Activated T-helper 2 cell treated with anti-CD3 and anti-CD28 coated beads, Interferon-gamma antibody, Interleukin-2, Interleukin-4, amounts not matched to agents 10 μg/mL and 5 μg/mL and 100 μg/mL, durations not matched to agents 14 hours and 24 hours and 36 hours (primary cell): ENCODE data around the gene LPCAT2. TPM values are rescaled to one million over a fixed set of nuclear protein-coding genes. Genes with fewer than 3 reads are reported as not detected.

Experiments
- DNase-seq: peaks from one replicate; pipeline ENCODE4 v3.0.0; 2021; ENCODE audit warnings: low spot score
- H3K27ac Mint-ChIP-seq: one replicate; pipeline ENCODE4 v1.8.0; 2021; ENCODE audit warnings: mixed read lengths
- H3K27me3 Mint-ChIP-seq: one replicate; pipeline ENCODE4 v1.8.0; 2021; ENCODE audit warnings: low read depth, mixed read lengths
- H3K36me3 Mint-ChIP-seq: one replicate; pipeline ENCODE4 v1.8.0; 2021; ENCODE audit warnings: low read depth, mixed read lengths
- H3K4me1 Mint-ChIP-seq: one replicate; pipeline ENCODE4 v1.8.0; 2021; ENCODE audit warnings: low read depth, mixed read lengths
- H3K4me3 Mint-ChIP-seq: one replicate; pipeline ENCODE4 v1.8.0; 2021; ENCODE audit warnings: low read depth, mild to moderate bottlenecking, moderate library complexity, mixed read lengths
- H3K9me3 Mint-ChIP-seq: one replicate; pipeline ENCODE4 v1.8.0; 2021; ENCODE audit warnings: mixed read lengths
- intact Hi-C: fragments of 100-400 bp; cut with micrococcal nuclease; formaldehyde crosslinking; loops from one replicate; pipeline ENCODE4 v1.15.1; 2023
- total RNA-seq: library from RNA; stranded (reverse); gene quantifications from 2 replicates; pipeline ENCODE4 v1.2.3, GENCODE V29; 2022

Gene LPCAT2
- total RNA-seq, 1 donor from 2014 or later, result 4.1 TPM

- intact Hi-C loops, result loop anchor here (10.0 kb wide), 1 partner anchor 721 kb away; the partner anchor contains the start of gene GNAO1
- Mint-ChIP-seq H3K27ac (no peak overlapping the region), H3K27me3 (peaks cover 17% of the 10 kb centered on the region), H3K4me1 (peaks cover 14% of the 10 kb centered on the region), H3K9me3 (peaks cover 4% of the 10 kb centered on the region), H3K4me3 (no peak overlapping the region), H3K36me3 (peaks cover 4% of the 10 kb centered on the region)
- DNase-seq, result no peak
Measured at GRCh38 chr16:55473587-55473986, 35.3 kb upstream of the LPCAT2 start.

DNA sequence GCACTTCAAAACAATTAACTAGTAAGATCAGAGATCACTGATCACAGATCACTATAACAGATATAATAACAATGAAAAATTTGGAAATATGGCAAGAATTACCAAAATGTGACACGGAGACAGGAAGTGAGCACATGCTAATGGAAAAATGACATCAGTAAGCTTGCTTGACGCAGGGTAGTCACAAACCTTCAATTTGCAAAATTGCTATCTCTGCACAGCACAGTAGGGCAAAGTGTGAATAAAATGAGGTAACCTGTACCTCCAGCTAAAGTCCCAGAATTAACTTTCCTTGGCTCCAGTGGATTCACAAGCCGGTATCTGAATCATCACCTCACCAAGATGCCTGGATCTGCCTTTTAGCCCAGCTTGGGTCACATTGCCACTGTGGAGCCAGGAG is 34.1 kb upstream of the LPCAT2 start:
- peaks cover 22% of the 10 kb centered on the region for H3K27me3 Mint-ChIP-seq
- peaks cover 16% of the 10 kb centered on the region for H3K4me1 Mint-ChIP-seq
- peaks cover 4% of the 10 kb centered on the region for H3K9me3 Mint-ChIP-seq
- no peak overlapping the region for H3K4me3 Mint-ChIP-seq
- H3K27ac Mint-ChIP-seq, result no peak overlapping the region
- H3K36me3 Mint-ChIP-seq, result peaks cover 4% of the 10 kb centered on the region
- DNase-seq, result no peak
- intact Hi-C loops, result loop anchor here (10.0 kb wide), 1 partner anchor 720 kb away; the partner anchor contains the start of gene GNAO1

DNA sequence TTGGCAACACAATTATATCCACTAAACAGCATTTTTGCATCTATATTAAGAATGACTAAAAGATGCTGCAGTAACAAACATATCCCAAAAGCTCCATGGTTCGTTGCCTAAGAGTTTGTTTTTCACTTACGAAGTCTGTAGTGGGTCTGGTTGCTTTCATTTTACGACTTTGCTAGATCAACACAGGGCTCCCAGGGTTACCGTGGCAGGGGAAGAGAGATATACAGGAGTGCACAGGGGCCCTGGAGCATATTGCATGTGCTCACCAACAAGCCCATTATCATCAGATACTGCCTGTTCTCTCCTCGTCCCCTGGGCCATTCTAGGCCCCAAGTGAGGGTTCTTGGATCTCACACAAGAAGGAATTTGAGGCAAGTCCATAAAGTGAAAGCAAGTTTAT is 33.0 kb upstream of the LPCAT2 start:
- no peak overlapping the region for H3K27ac Mint-ChIP-seq
- H3K27me3 Mint-ChIP-seq, result peaks cover 32% of the 10 kb centered on the region
- H3K9me3 Mint-ChIP-seq, result peaks cover 4% of the 10 kb centered on the region
- intact Hi-C loops, result loop anchor here (10.0 kb wide), 1 partner anchor 719 kb away; the partner anchor contains the start of gene GNAO1
- peaks cover 4% of the 10 kb centered on the region for H3K36me3 Mint-ChIP-seq
- no peak for DNase-seq
- H3K4me1 Mint-ChIP-seq, result peaks cover 16% of the 10 kb centered on the region
- H3K4me3 Mint-ChIP-seq, result no peak overlapping the region

- Mint-ChIP-seq H3K4me1 (peaks cover 9% of the 10 kb centered on the region), H3K27me3 (peaks cover 37% of the 10 kb centered on the region), H3K9me3 (no peaks in the 10 kb centered on the region), H3K27ac (no peak overlapping the region), H3K4me3 (no peak overlapping the region), H3K36me3 (no peaks in the 10 kb centered on the region)
- no peak for DNase-seq
- intact Hi-C loops, result loop anchor here (10.0 kb wide), 1 partner anchor 718 kb away; the partner anchor contains the start of gene GNAO1
Measured at GRCh38 chr16:55476625-55477533, 32.0 kb upstream of the LPCAT2 start.

DNA sequence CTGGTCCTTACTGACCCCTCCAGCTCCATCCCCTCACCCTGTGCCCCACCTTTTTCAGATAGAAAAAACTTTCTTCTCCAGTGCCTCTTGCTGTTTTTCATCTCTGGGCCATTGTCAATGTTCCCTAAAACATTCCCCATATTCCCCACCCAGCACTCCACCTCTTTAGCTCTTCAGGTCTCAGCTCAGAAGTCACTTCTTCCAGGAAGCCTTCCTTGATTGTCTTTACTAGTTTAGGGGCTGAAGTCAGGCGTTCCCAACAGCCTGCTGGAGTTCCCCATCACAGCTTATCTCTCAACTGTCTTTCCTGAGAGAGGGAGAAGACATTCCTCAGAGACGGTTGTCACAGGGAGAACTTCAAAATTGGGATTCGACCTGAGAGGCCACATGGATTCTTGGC is 31.1 kb upstream of the LPCAT2 start:
- no peak for DNase-seq
- peaks cover 40% of the 10 kb centered on the region for H3K27me3 Mint-ChIP-seq
- peaks cover 7% of the 10 kb centered on the region for H3K4me1 Mint-ChIP-seq
- H3K4me3 Mint-ChIP-seq, result no peak overlapping the region
- H3K27ac Mint-ChIP-seq, result no peak overlapping the region
- intact Hi-C loops, result loop anchor here (10.0 kb wide), 1 partner anchor 717 kb away; the partner anchor contains the start of gene GNAO1
- no peaks in the 10 kb centered on the region for H3K36me3 Mint-ChIP-seq
- no peaks in the 10 kb centered on the region for H3K9me3 Mint-ChIP-seq

DNA sequence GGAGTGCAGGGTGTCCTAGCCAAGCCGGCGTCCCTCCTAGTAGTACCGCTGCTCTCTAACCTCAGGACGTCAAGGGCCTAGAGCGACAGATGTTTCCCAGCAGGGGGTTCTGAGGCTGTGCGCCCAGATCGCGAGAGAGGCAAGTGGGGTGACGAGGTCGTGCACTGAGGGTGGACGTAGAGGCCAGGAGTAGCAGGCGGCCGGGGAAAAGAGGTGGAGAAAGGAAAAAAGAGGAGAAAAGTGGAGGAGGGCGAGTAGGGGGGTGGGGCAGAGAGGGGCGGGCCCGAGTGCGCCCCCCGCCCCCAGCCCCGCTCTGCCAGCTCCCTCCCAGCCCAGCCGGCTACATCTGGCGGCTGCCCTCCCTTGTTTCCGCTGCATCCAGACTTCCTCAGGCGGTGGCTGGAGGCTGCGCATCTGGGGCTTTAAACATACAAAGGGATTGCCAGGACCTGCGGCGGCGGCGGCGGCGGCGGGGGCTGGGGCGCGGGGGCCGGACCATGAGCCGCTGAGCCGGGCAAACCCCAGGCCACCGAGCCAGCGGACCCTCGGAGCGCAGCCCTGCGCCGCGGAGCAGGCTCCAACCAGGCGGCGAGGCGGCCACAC is 29.9 kb upstream of the LPCAT2 start, which contains the start of gene MMP2:
TSS of gene MMP2 (plus strand) at position 372 of the 603 bp plus-strand sequence. CDS start 282 bp downstream, outside the sequence.
- H3K4me1 Mint-ChIP-seq, result peaks cover 3% of the 10 kb centered on the region
- H3K27me3 Mint-ChIP-seq, result peaks cover 40% of the 10 kb centered on the region
- peak within 1 kb of the TSS; percentile 54 for H3K4me3 Mint-ChIP-seq
- H3K27ac Mint-ChIP-seq, result no peak within 1 kb of the TSS
- H3K9me3 Mint-ChIP-seq, result no peaks in the 10 kb centered on the region
- DNase-seq, result no peak
- H3K36me3 Mint-ChIP-seq, result no peaks in the 10 kb centered on the region
- intact Hi-C loops, result loop anchor here (10.0 kb wide), 1 partner anchor 716 kb away; the partner anchor contains the start of gene GNAO1

DNA sequence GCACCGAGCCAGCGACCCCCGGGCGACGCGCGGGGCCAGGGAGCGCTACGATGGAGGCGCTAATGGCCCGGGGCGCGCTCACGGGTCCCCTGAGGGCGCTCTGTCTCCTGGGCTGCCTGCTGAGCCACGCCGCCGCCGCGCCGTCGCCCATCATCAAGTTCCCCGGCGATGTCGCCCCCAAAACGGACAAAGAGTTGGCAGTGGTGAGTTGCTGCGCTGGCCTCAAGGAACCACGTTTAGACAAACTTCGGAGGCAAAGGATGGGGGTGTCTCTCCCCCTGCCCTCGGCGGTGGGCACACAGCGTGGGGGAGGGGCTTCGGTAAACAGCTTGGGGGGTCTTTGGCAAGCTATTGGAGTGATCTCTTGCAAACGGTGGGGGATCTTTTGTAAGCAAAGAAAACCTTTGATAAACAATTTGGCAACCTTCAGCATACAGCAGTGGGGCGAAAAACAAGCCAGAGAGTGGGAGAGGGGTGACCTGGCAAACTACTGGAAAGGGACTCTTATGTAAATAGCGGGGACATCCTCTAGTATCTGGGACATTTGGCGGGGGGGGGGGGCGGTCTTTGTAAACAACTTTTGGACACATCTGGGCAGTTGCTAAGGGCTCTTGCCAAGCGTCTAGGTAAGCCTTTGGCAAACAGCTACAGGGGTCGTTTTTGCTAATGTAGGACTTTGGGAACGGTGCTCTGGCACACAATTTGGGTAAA is 29.3 kb upstream of the LPCAT2 start:
- H3K27ac Mint-ChIP-seq, result no peak overlapping the region
- intact Hi-C loops, result loop anchor here (10.0 kb wide), 1 partner anchor 715 kb away; the partner anchor contains the start of gene GNAO1
- H3K36me3 Mint-ChIP-seq, result no peaks in the 10 kb centered on the region
- DNase-seq, result no peak
- H3K27me3 Mint-ChIP-seq, result peaks cover 39% of the 10 kb centered on the region
- no peaks in the 10 kb centered on the region for H3K9me3 Mint-ChIP-seq
- peaks cover 3% of the 10 kb centered on the region for H3K4me1 Mint-ChIP-seq
- H3K4me3 Mint-ChIP-seq, result peak overlapping the region; percentile 54

DNA sequence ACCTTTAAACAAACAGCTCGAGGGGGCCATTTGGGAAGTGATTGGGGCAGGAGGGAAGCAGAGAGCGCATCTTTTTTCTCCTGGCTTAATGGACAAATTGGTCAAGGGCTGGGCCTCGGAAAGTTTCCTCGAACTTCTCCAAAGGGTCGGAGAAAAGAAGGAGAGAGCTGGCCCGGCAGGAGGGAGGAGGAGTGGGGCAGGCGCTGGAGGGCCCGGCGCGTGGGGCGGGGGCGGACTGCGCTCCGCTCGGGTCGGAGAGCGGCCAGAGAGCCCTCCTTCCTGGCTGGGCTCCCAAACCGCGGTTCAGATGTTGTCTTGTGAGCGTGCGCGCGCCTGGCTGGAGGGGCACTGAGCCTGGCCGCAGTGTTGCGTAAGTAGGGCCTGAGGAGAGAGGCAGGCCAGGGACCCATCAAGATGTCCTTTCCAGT is 28.6 kb upstream of the LPCAT2 start:
- peaks cover 39% of the 10 kb centered on the region for H3K27me3 Mint-ChIP-seq
- H3K9me3 Mint-ChIP-seq, result no peaks in the 10 kb centered on the region
- H3K4me1 Mint-ChIP-seq, result peaks cover 3% of the 10 kb centered on the region
- no peak overlapping the region for H3K4me3 Mint-ChIP-seq
- intact Hi-C loops, result no loop called here
- no peak overlapping the region for H3K27ac Mint-ChIP-seq
- DNase-seq, result no peak
- no peaks in the 10 kb centered on the region for H3K36me3 Mint-ChIP-seq

DNA sequence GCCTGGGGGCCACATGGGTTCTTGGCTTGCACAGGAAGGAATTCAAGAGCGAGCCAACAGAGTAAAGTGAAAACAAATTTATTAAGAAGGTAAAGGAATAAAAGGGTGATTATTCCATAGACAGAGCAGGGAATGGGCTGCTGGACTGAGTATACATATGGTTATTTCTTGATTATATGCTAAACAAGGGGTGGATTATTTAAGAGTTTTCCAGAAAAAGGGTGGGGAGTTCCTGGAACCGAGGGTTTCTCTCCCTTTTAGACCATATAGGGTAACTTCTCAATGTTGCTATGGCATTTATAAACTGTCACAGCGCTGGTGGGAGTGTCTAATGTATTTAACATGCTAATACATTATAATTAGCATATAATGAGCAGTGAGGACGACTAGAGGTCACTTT is 27.8 kb upstream of the LPCAT2 start:
- intact Hi-C loops, result no loop called here
- H3K27me3 Mint-ChIP-seq, result peaks cover 39% of the 10 kb centered on the region

DNA sequence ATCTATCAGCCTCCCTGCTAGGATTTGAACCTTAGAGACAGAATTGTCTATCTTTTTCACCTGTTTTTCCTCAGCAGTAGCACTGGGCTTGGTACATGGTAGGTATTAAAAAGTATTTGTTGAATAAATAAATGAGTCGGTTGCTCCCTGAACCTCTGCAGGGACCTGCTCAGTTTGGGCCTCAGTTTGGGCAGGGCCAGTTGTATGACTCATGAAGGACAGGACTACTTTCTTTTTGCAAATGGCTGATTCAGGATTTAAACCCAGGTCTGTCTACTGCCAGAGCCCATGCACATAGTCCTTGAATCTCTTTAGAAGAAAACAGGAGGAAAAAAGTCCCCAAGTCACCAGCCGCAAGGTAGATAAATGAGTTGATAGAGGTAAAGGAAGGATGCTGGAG is 26.8 kb upstream of the LPCAT2 start:
- no peak for DNase-seq
- Mint-ChIP-seq H3K36me3 (no peaks in the 10 kb centered on the region), H3K27me3 (peaks cover 41% of the 10 kb centered on the region), H3K9me3 (no peaks in the 10 kb centered on the region), H3K4me3 (no peak overlapping the region), H3K4me1 (peaks cover 3% of the 10 kb centered on the region), H3K27ac (no peak overlapping the region)
- intact Hi-C loops, result no loop called here

More for the DNA sequence above, 27.8 kb upstream of the LPCAT2 start:
- H3K9me3 Mint-ChIP-seq, result no peaks in the 10 kb centered on the region
- H3K4me1 Mint-ChIP-seq, result peaks cover 3% of the 10 kb centered on the region
- DNase-seq, result no peak
- H3K4me3 Mint-ChIP-seq, result no peak overlapping the region
- H3K27ac Mint-ChIP-seq, result no peak overlapping the region
- H3K36me3 Mint-ChIP-seq, result no peaks in the 10 kb centered on the region

- no peaks in the 10 kb centered on the region for H3K4me1 Mint-ChIP-seq
- peaks cover 7% of the 10 kb centered on the region for H3K27me3 Mint-ChIP-seq
- no peaks in the 10 kb centered on the region for H3K9me3 Mint-ChIP-seq
- no peak overlapping the region for H3K4me3 Mint-ChIP-seq
- H3K27ac Mint-ChIP-seq, result no peak overlapping the region
- intact Hi-C loops, result no loop called here
- H3K36me3 Mint-ChIP-seq, result no peaks in the 10 kb centered on the region
- DNase-seq, result no peak
Measured at GRCh38 chr16:55487048-55487803, 21.6 kb upstream of the LPCAT2 start.

DNA sequence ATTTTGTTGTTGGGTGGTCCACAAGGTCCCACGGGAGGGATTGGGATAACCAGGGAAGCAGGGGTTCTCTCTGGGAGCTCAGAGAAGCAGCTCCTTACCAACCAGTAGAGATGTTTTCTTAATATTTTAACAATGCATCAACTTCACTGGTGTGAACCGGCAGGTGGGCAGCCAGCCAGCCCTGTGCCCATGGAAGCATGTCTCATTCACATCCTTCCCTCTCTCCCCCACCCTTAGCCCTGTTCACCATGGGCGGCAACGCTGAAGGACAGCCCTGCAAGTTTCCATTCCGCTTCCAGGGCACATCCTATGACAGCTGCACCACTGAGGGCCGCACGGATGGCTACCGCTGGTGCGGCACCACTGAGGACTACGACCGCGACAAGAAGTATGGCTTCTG is 20.6 kb upstream of the LPCAT2 start:
- H3K36me3 Mint-ChIP-seq, result no peaks in the 10 kb centered on the region
- H3K4me1 Mint-ChIP-seq, result no peaks in the 10 kb centered on the region
- H3K9me3 Mint-ChIP-seq, result no peaks in the 10 kb centered on the region
- no peak for DNase-seq
- no peak overlapping the region for H3K27ac Mint-ChIP-seq
- intact Hi-C loops, result no loop called here
- H3K27me3 Mint-ChIP-seq, result peaks cover 7% of the 10 kb centered on the region
- H3K4me3 Mint-ChIP-seq, result no peak overlapping the region
